Stimulated activated CD8-positive, alpha-beta memory T cell treated with anti-CD3 and anti-CD28 coated beads, Interleukin-4, amount 100 ng/mL, for 4 hours (primary cell): ENCODE results near the gene TAL2.
"Not testable (repeated sequence)": the region's sequence is repeated elsewhere in the genome, so short reads cannot be mapped to it uniquely, and the experiment has no call there.

Experiments used
- DNase-seq, 2 donors: peaks; one replicate each; pipeline ENCODE4 v3.0.0-alpha.2; 2020; ENCODE audit warnings: low read depth in 2 of 2, low spot score in 1 of 2

TAL2 gene

DNA sequence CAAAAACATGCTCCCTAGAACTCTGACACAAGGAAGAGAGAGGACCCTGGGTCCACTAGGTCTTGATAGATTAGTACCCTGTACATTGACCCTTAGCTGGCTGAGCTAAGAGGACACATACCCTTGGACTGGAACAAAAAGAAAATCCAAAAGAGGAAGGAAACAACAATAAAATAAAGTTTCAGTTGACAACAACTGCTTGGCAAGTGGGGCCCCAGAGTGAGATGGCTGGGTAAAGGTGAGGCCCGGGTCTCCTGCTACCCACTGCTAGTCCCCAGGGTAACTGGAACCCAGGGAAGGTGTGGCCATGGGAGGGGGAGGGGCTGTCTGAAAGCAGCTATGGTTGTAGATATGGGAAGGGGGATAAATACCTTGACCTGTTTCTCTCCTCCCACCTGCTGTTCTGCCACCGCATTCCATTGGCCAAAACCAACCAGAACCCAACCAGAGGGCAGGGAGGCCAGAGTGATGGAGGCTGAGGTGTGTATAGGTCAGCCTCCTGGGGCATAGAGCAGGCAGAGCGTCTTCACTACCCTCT lies 11.7 kb downstream of the TAL2 start:
- DNase-seq: no peak

DNA sequence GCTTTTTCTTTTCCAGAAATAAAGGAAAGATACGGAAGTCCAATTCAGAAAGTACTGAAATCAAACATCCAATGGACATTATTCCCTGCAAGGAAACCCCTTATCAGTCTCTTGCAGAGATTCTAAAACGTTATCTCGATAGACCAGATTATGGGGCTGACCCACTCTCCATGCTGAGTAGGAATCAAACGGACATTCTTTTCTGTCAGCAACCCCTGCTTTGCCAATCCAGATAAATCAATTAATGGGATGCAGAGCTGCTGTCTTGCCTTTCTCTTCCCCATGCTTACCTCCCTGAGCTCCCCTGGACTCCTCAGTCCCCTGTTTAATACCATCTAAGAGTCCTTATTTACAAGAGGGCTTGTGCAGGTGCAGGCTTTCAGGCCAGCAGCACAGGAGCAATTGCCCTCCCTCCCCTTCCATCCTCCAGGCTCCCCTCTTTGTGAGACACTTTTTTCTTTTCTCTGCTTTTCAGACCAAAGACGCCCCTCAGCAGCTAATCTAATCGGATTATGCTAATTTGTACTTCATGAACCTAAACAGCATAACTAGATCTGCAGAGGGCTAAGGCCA lies 14.2 kb downstream of the TAL2 start:
- no peak for DNase-seq

DNA sequence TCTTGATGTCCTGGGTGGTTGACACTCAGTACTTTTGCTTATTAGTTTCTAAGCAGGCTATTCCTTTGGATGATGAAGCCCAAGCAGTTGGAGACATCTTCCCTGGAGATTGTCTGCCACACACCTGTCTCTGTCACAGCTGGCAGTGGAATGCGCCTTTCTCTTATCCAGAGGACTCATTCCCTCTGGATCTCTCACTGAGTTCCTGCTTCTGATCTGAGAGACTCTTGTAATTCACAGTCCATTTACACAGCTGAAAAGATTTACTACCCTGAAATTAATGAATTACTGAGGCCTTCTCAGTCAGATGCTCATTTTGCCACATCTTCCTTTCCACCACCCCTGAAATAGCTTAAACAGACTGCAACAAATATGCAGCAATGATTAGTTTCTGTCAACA lies 15.9 kb downstream of the TAL2 start:
- no peak for DNase-seq

DNA sequence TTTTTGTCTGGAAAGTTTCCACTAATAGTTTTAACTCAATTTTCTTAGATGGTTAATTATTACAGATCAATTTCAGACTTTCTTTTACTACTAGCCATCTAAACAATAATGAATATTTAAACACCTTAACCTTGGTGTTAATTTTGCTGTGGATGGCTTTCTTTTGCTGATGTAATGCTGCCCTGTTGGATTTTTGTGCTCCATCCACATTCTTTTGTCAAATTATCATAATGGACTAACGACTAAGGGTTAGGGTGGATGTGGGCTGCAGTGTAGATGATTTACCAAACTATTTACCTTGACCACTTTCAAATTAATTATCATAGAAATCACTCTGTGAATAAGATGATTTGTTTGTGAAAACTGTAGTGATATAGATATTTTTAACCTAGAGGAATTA lies 16.5 kb downstream of the TAL2 start:
- no peak for DNase-seq

- no peak for DNase-seq
These were observed 17.2 kb downstream of the TAL2 start for GRCh38 chr9:105679257-105680022.

DNA sequence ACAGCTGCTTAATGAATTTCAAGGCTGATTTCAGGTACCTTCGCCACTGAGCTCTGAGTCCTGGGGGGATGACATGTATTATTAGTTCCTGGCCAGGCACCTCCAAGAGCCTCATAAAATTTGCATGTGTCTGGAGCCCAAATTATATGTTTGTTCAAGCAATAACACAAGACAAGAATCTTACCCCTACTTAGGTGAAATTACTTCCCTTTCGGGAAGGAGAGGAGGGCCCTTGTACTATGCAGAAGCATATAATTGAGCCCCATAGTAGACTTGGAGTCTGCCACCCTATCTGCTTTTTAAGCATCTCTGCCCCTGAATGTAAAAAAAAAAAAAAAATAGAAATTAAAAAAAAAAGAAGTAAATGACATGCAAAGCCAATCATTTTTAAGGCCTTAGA lies 19.1 kb downstream of the TAL2 start:
- no peak for DNase-seq

- no peak for DNase-seq
These were observed 19.5 kb downstream of the TAL2 start for GRCh38 chr9:105681724-105682123.

GRCh38 chr9:105683688-105684275 lies 21.5 kb downstream of the TAL2 start:
- DNase-seq: no peak

- no peak for DNase-seq
These were observed 24.7 kb downstream of the TAL2 start for GRCh38 chr9:105686936-105687335.

GRCh38 chr9:105690742-105691141 lies 28.5 kb downstream of the TAL2 start:
- DNase-seq: no peak

DNA sequence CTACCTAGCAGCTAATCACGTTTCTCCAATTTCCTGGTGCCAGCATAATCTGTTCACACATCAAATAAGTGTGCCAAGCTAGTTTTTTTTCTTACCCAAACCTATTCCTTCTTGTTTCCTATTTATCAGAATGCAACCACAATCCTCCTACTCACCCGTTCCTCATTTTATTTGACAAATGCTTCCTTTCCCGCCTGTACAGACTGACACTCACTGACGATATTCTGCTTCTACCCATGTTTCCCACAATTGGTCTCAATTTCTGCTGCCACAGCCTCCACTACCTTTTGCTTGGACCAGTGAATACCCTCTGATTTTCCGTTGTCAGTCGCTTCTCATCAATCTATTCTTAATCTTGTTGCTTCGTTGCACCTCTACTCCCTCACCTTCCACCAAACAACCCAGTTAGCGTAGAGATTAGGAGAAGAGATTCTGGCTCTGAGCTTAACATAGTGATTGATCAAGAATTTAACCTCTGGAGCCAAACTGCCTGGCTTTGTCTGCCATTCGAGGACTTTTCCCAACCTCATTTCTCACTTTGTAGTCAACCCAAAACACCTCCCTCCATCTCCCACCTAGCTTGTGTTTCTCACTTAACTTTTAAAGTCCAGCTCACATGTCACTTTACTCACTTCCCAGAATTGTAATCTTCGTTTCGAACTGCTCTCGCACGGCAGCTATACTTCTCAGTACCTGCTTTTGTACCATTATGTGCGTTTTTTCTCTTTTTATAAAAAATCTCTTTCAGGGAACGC lies 31.4 kb downstream of the TAL2 start:
- DNase-seq: no peak

GRCh38 chr9:105694190-105694847 lies 32.1 kb downstream of the TAL2 start, which contains the start of gene TMEM38B:
TSS of gene TMEM38B (plus strand) at chr9:105694541. CDS start at chr9:105694661, 120 bp downstream.
- peak; percentile 33 to 43 for DNase-seq

GRCh38 chr9:105694848-105695581 lies 32.8 kb downstream of the TAL2 start:
- peak; percentile 8 to 10 for DNase-seq

DNA sequence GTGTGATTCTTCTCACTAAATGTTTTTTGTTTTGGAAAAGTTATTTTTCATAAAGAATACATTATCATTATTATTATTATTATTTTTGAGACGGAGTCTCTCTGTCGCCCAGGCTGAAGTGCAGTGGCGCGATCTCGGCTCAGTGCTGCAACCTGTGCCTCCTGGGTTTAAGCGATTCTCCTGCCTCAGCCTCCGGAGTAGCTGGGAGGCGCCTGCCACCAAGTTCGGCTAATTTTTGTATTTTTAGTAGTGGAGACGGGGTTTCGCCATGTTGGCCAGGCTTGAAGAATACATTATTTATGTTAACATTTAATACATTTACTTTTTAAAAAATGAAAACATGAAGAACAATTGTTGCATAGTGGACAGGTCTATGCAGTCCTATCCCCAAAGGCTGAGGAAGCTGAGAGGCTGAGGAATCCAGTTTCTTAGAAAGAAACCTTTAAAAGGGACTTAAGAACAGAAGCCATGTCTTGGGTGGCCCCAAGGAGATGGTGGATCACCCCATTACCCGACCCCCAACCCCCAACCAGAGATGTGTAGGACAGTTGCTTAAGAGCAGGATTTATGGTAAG lies 34.0 kb downstream of the TAL2 start:
- DNase-seq: no peak

- no peak for DNase-seq
These were observed 35.6 kb downstream of the TAL2 start for GRCh38 chr9:105697871-105698270.

GRCh38 chr9:105698348-105698870 lies 36.2 kb downstream of the TAL2 start:
- no peak for DNase-seq

- no peak for DNase-seq
These were observed 38.4 kb downstream of the TAL2 start for GRCh38 chr9:105700668-105701067.

- no peak for DNase-seq
These were observed 38.9 kb downstream of the TAL2 start for GRCh38 chr9:105701145-105701544.

- no peak for DNase-seq
These were observed 40.0 kb downstream of the TAL2 start for GRCh38 chr9:105702207-105702606.

- not testable (repeated sequence) for DNase-seq
These were observed 41.4 kb downstream of the TAL2 start for GRCh38 chr9:105703638-105704037.
